Measurements from ENCODE around the gene PRR35.

The PRR35 gene

GRCh38 chr16:554640-555365 is 5.4 kb upstream of the PRR35 start:
- peak overlapping the region in 1 of 2 donors; percentile 4 for H3K4me3 ChIP-seq
- intact Hi-C loops (cut with DNase I; ENCODE audit: low total_unique reads): no loop called here
- DNase-seq: no peak
- TF ChIP-seq CTCF (IDR thresholded peaks at IDR 0.05): no peak
- H3K27me3 ChIP-seq: peaks cover 0 to 31% of the 10 kb centered on the region in 2 donors
- H3K9me3 ChIP-seq: no peaks in the 10 kb centered on the region
- H3K36me3 ChIP-seq: peaks cover 13 to 40% (median 27%) of the 10 kb centered on the region in 3 donors
- H3K4me1 ChIP-seq: peaks cover 0 to 7% (median 4%) of the 10 kb centered on the region in 4 donors
- H3K27ac ChIP-seq: no peak overlapping the region

- no peak for DNase-seq
- TF ChIP-seq CTCF (IDR thresholded peaks at IDR 0.05): no peak
- peaks cover 0 to 40% of the 10 kb centered on the region in 2 donors for H3K27me3 ChIP-seq
- H3K4me3 ChIP-seq: no peak overlapping the region
- no peaks in the 10 kb centered on the region for H3K9me3 ChIP-seq
- H3K27ac ChIP-seq: no peak overlapping the region
- peaks cover 0 to 16% (median 9%) of the 10 kb centered on the region in 4 donors for H3K4me1 ChIP-seq
- intact Hi-C loops (cut with DNase I; ENCODE audit: low total_unique reads): no loop called here
- H3K36me3 ChIP-seq: peaks cover 13 to 33% (median 25%) of the 10 kb centered on the region in 3 donors
Measured at GRCh38 chr16:555528-556473, 4.4 kb upstream of the PRR35 start.

GRCh38 chr16:556474-557173 is 3.6 kb upstream of the PRR35 start:
- intact Hi-C loops (cut with DNase I; ENCODE audit: low total_unique reads): no loop called here
- Histone ChIP-seq H3K4me3 (no peak overlapping the region), H3K27me3 (peaks cover 0 to 48% of the 10 kb centered on the region in 2 donors), H3K36me3 (peaks cover 8 to 26% (median 20%) of the 10 kb centered on the region in 3 donors), H3K4me1 (peaks cover 0 to 18% (median 9%) of the 10 kb centered on the region in 4 donors), H3K9me3 (no peaks in the 10 kb centered on the region), H3K27ac (no peak overlapping the region)
- TF ChIP-seq CTCF (IDR thresholded peaks at IDR 0.05): no peak
- DNase-seq: no peak

GRCh38 chr16:557463-558297 is 2.5 kb upstream of the PRR35 start:
- Histone ChIP-seq H3K4me3 (no peak overlapping the region), H3K27ac (no peak overlapping the region), H3K27me3 (peaks cover 0 to 56% of the 10 kb centered on the region in 2 donors), H3K36me3 (peaks cover 0 to 15% (median 9%) of the 10 kb centered on the region in 3 donors), H3K9me3 (no peaks in the 10 kb centered on the region), H3K4me1 (peaks cover 0 to 18% (median 9%) of the 10 kb centered on the region in 4 donors)
- no peak for TF ChIP-seq CTCF (IDR thresholded peaks at IDR 0.05)
- DNase-seq: no peak
- intact Hi-C loops (cut with DNase I; ENCODE audit: low total_unique reads): no loop called here
